ENCODE results near the gene PHYHIPL. TPM values are rescaled to one million over a fixed set of nuclear protein-coding genes. Genes with fewer than 3 reads are reported as not detected.

The PHYHIPL gene
- total and polyA plus RNA-seq, 2 of the 8 experiments (the other 6 are each of a cell fraction or from before 2014, with no cell fraction given) = 0.23 to 0.48 TPM

DNA sequence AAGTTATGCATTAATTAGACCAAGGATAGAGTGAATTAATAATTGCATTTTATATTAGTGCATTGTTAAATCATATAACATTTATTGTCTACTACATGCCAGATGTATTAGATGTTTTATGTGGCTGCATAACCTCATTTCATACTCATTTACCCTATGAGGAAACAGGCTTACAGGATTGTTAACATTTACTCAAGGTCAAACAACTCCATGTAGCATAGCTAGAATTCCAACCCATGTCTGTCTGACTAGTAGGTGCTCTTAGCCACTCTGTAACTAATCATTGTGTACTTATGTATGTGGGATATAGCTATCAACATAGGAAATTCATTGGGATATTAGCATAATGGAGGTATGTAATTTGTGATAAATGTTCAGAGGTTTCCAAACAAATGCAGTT, 46.3 kb downstream of the PHYHIPL start (continued):
- TF ChIP-seq, protein P1, sequence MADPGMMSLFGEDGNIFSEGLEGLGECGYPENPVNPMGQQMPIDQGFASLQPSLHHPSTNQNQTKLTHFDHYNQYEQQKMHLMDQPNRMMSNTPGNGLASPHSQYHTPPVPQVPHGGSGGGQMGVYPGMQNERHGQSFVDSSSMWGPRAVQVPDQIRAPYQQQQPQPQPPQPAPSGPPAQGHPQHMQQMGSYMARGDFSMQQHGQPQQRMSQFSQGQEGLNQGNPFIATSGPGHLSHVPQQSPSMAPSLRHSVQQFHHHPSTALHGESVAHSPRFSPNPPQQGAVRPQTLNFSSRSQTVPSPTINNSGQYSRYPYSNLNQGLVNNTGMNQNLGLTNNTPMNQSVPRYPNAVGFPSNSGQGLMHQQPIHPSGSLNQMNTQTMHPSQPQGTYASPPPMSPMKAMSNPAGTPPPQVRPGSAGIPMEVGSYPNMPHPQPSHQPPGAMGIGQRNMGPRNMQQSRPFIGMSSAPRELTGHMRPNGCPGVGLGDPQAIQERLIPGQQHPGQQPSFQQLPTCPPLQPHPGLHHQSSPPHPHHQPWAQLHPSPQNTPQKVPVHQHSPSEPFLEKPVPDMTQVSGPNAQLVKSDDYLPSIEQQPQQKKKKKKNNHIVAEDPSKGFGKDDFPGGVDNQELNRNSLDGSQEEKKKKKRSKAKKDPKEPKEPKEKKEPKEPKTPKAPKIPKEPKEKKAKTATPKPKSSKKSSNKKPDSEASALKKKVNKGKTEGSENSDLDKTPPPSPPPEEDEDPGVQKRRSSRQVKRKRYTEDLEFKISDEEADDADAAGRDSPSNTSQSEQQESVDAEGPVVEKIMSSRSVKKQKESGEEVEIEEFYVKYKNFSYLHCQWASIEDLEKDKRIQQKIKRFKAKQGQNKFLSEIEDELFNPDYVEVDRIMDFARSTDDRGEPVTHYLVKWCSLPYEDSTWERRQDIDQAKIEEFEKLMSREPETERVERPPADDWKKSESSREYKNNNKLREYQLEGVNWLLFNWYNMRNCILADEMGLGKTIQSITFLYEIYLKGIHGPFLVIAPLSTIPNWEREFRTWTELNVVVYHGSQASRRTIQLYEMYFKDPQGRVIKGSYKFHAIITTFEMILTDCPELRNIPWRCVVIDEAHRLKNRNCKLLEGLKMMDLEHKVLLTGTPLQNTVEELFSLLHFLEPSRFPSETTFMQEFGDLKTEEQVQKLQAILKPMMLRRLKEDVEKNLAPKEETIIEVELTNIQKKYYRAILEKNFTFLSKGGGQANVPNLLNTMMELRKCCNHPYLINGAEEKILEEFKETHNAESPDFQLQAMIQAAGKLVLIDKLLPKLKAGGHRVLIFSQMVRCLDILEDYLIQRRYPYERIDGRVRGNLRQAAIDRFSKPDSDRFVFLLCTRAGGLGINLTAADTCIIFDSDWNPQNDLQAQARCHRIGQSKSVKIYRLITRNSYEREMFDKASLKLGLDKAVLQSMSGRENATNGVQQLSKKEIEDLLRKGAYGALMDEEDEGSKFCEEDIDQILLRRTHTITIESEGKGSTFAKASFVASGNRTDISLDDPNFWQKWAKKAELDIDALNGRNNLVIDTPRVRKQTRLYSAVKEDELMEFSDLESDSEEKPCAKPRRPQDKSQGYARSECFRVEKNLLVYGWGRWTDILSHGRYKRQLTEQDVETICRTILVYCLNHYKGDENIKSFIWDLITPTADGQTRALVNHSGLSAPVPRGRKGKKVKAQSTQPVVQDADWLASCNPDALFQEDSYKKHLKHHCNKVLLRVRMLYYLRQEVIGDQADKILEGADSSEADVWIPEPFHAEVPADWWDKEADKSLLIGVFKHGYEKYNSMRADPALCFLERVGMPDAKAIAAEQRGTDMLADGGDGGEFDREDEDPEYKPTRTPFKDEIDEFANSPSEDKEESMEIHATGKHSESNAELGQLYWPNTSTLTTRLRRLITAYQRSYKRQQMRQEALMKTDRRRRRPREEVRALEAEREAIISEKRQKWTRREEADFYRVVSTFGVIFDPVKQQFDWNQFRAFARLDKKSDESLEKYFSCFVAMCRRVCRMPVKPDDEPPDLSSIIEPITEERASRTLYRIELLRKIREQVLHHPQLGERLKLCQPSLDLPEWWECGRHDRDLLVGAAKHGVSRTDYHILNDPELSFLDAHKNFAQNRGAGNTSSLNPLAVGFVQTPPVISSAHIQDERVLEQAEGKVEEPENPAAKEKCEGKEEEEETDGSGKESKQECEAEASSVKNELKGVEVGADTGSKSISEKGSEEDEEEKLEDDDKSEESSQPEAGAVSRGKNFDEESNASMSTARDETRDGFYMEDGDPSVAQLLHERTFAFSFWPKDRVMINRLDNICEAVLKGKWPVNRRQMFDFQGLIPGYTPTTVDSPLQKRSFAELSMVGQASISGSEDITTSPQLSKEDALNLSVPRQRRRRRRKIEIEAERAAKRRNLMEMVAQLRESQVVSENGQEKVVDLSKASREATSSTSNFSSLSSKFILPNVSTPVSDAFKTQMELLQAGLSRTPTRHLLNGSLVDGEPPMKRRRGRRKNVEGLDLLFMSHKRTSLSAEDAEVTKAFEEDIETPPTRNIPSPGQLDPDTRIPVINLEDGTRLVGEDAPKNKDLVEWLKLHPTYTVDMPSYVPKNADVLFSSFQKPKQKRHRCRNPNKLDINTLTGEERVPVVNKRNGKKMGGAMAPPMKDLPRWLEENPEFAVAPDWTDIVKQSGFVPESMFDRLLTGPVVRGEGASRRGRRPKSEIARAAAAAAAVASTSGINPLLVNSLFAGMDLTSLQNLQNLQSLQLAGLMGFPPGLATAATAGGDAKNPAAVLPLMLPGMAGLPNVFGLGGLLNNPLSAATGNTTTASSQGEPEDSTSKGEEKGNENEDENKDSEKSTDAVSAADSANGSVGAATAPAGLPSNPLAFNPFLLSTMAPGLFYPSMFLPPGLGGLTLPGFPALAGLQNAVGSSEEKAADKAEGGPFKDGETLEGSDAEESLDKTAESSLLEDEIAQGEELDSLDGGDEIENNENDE (IDR thresholded peaks at IDR 0.05; ENCODE audit: insufficient replicate concordance, low read length) = no peak
- TF ChIP-seq TBP (IDR thresholded peaks at IDR 0.05; ENCODE audit: low read depth, low read length) = no peak
- TF ChIP-seq RBBP5 (IDR thresholded peaks at IDR 0.05; ENCODE audit: borderline replicate concordance, low read depth, low read length) = no peak
- TF ChIP-seq ASH2L (IDR thresholded peaks at IDR 0.05; ENCODE audit: low read length) = no peak
- TF ChIP-seq SP4 (IDR thresholded peaks at IDR 0.05; ENCODE audit: low read length) = no peak
- no peak for TF ChIP-seq SIN3A (conservative IDR thresholded peaks at IDR 0.05 in 1 of 2, IDR thresholded peaks at IDR 0.05 in 1 of 2; ENCODE audit: low read depth in 1 of 2, low read length in 2 of 2)
- no peak for TF ChIP-seq CBX5 (IDR thresholded peaks at IDR 0.05; ENCODE audit: low read depth, low read length)
- no peak for TF ChIP-seq TEAD4 (IDR thresholded peaks at IDR 0.05; ENCODE audit: low read depth, low read length)
- TF ChIP-seq EZH2 (IDR thresholded peaks at IDR 0.05; ENCODE audit: low read depth, low read length, severe bottlenecking) = no peak
- TF ChIP-seq PHF8 (conservative IDR thresholded peaks at IDR 0.05; ENCODE audit: low read depth, low read length) = no peak
